Measurements from ENCODE around the gene ZNHIT1. TPM values are rescaled to one million over a fixed set of nuclear protein-coding genes. Genes with fewer than 3 reads are reported as not detected.

ZNHIT1 gene
- total RNA-seq, 1 donor from 2014 or later = 55.4 TPM

DNA sequence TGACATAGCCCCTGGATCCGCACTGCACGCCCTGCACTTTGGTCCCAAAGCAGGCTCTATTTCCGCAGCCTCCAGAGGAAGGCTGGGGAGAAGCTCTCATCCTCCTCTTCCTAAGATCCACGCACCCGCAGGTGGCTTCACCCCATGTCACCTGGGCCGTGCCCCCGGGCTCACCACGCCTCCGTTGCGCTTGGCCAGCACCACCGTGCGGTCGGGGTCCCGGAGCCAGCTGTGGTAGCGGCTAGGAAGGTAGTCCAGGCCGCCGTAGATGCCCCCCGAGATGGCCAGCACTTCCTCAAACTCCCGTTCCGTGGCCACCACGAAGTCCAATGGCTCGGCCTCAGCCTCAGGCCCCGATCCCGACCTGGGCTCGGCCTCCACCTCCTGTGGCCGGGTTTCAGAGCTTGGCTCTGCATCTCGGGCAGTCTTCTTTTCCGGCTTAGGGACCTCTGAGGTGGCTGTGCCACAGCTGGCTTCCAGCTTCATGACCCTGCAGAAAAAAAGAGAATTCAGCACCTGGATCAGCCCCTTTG lies 43.6 kb upstream of the ZNHIT1 start:
- ATAC-seq (no peak), DNase-seq (no peak)
- Histone ChIP-seq H3K4me3 (no peak overlapping the region), H3K36me3 (no peaks in the 10 kb centered on the region), H3K27me3 (ENCODE audit: low read depth) (peaks cover 99% of the 10 kb centered on the region), H3K4me1 (peaks cover 32% of the 10 kb centered on the region), H3K27ac (no peak overlapping the region), H3K9me3 (no peaks in the 10 kb centered on the region)
- TF ChIP-seq, protein P1, sequence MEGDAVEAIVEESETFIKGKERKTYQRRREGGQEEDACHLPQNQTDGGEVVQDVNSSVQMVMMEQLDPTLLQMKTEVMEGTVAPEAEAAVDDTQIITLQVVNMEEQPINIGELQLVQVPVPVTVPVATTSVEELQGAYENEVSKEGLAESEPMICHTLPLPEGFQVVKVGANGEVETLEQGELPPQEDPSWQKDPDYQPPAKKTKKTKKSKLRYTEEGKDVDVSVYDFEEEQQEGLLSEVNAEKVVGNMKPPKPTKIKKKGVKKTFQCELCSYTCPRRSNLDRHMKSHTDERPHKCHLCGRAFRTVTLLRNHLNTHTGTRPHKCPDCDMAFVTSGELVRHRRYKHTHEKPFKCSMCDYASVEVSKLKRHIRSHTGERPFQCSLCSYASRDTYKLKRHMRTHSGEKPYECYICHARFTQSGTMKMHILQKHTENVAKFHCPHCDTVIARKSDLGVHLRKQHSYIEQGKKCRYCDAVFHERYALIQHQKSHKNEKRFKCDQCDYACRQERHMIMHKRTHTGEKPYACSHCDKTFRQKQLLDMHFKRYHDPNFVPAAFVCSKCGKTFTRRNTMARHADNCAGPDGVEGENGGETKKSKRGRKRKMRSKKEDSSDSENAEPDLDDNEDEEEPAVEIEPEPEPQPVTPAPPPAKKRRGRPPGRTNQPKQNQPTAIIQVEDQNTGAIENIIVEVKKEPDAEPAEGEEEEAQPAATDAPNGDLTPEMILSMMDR (IDR thresholded peaks at IDR 0.05) = no peak
- intact Hi-C loops (cut with DNase I) = no loop called here

DNA sequence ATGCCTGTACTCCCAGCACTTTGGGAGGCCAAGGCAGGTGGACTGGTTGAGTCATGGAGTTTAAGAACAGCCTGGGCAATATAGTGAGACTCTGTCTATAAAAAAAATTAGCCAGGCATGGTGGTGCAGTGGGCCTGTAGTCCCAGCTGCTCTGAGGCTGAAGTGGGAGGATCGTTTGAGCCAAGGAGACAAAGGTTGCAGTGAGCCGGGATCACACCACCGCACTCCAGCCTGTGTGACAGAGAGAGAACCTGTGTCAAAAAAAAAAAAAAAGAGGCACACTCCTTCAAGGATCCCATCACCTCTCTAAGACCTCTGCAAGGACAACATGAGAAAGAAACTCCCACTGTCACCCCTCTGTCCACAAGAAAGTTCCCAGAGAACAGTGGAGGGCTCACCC lies 42.3 kb upstream of the ZNHIT1 start:
- no peak for DNase-seq
- Histone ChIP-seq H3K4me3 (no peak overlapping the region), H3K9me3 (no peaks in the 10 kb centered on the region), H3K36me3 (no peaks in the 10 kb centered on the region), H3K27me3 (ENCODE audit: low read depth) (peaks cover 99% of the 10 kb centered on the region), H3K27ac (no peak overlapping the region), H3K4me1 (peaks cover 31% of the 10 kb centered on the region)
- intact Hi-C loops (cut with DNase I) = no loop called here
- no peak for ATAC-seq
- TF ChIP-seq, protein P1 (IDR thresholded peaks at IDR 0.05) = no peak

DNA sequence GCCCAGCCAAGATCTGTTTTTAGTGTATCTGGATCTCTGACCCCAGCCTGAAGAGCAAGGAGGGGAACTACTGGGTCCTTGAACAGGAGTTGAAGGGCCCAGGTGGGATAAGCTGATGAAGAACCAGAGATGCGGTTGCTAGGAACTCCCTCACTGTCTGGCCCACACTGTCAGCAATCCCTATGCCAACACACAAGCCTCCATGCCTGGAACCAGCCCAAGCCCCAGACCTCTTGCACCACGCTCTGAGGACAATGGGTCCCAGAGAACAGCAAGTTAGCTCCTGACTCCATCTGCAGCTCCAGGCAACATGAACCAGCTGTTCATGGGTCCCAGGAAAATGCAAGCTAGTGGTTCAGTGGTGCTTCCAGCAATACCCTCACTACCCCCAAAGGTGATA lies 40.3 kb upstream of the ZNHIT1 start:
- peaks cover 20% of the 10 kb centered on the region for H3K4me1 ChIP-seq
- TF ChIP-seq, protein P1 (IDR thresholded peaks at IDR 0.05) = no peak
- no peak overlapping the region for H3K27ac ChIP-seq
- DNase-seq = no peak
- H3K27me3 ChIP-seq (ENCODE audit: low read depth) = peaks cover 95% of the 10 kb centered on the region
- H3K36me3 ChIP-seq = no peaks in the 10 kb centered on the region
- no peaks in the 10 kb centered on the region for H3K9me3 ChIP-seq
- intact Hi-C loops (cut with DNase I) = no loop called here
- ATAC-seq = no peak
- H3K4me3 ChIP-seq = no peak overlapping the region

DNA sequence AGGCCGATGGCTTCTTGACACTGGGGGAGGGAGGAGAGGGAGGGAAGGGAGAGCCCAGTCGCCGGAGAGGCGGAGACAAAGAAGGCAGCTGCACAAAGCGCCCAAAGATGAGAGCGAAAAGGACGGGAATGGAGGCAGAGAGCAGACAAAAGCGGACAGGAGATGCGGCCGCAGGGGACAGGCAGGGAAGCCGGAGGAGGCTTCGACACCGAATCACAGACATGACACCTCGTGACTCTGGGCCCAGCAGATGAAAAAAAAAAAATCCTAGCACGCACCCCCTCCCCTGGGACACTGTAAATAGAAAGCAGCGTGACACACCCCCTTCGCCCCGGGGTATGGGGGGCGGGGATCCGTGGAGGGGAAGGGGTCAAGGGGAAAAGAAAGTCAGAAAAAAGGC lies 38.8 kb upstream of the ZNHIT1 start:
- H3K27me3 ChIP-seq (ENCODE audit: low read depth) = peaks cover 87% of the 10 kb centered on the region
- ATAC-seq = no peak
- H3K4me1 ChIP-seq = peaks cover 7% of the 10 kb centered on the region
- no peak overlapping the region for H3K27ac ChIP-seq
- no peak overlapping the region for H3K4me3 ChIP-seq
- no peaks in the 10 kb centered on the region for H3K36me3 ChIP-seq
- no peak for DNase-seq
- no peaks in the 10 kb centered on the region for H3K9me3 ChIP-seq
- intact Hi-C loops (cut with DNase I) = no loop called here
- TF ChIP-seq, protein P1 (IDR thresholded peaks at IDR 0.05) = no peak

DNA sequence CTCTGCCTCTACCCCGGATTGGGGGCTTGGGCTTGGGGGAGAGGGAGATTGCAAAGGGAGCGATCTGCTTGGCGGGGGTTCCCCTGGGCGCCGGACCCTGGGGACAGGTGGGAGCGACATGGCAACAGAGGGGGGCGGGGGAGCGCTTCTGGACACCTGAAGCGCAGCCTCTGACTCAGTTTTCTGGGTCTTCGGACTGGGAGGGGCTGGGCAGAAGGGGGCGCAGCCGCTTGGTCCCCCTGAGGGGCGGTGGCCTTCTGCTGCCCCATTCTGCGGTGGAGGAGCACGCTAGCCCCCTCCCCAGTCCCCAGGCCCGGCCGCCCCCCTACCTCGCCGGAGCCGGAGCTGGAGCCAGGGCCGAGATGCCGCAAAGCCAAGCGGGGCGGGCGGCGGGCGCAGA lies 38.3 kb upstream of the ZNHIT1 start:
- peaks cover 7% of the 10 kb centered on the region for H3K4me1 ChIP-seq
- TF ChIP-seq, protein P1 (IDR thresholded peaks at IDR 0.05) = no peak
- no peaks in the 10 kb centered on the region for H3K9me3 ChIP-seq
- H3K27me3 ChIP-seq (ENCODE audit: low read depth) = peaks cover 84% of the 10 kb centered on the region
- ATAC-seq (no peak), DNase-seq (no peak)
- intact Hi-C loops (cut with DNase I) = no loop called here
- no peak overlapping the region for H3K27ac ChIP-seq
- no peak overlapping the region for H3K4me3 ChIP-seq
- H3K36me3 ChIP-seq = no peaks in the 10 kb centered on the region

Data from lower lobe of right lung (tissue), 2 donors.